Astrocyte (in vitro differentiated cells and primary cell): ENCODE data around the gene TBL1XR1.

Experiments
- CTCF ChIP-seq: IDR thresholded peaks from 2 replicates; pipeline ENCODE4 v1.5.1; 2011; ENCODE audit warnings: low read depth, mild to moderate bottlenecking, inconsistent platforms, low read length, moderate library complexity; ENCODE audit not compliant: insufficient read depth
- EZH2 ChIP-seq: IDR thresholded peaks from 2 replicates; pipeline ENCODE4 v1.6.1; 2012; ENCODE audit warnings: mild to moderate bottlenecking, low read length, inconsistent platforms; ENCODE audit not compliant: insufficient read depth

GRCh38 chr3:177079684-177080083 is 117.6 kb downstream of the TBL1XR1 start:
- TF ChIP-seq CTCF = no peak
- TF ChIP-seq EZH2 = no peak
